ACC112 (cell line): ENCODE measurements around the gene ANKRD53.

Source experiments
- H2AFZ ChIP-seq: fragments of 200-600 bp; sonication (generic); one replicate; pipeline ENCODE4 v1.6.0; 2017; ENCODE audit warnings: antibody characterized with exemption, low read length; ENCODE audit not compliant: unreplicated experiment
- H3K27ac ChIP-seq: fragments of 200-600 bp; sonication (generic); 2 replicates; pipeline ENCODE4 v1.5.1; 2014; ENCODE audit warnings: low read depth, mild to moderate bottlenecking, antibody characterized with exemption, low read length, moderate library complexity
- H3K27me3 ChIP-seq: fragments of 200-600 bp; sonication (generic); 2 replicates; pipeline ENCODE4 v1.6.1; 2014; ENCODE audit warnings: mild to moderate bottlenecking, antibody characterized with exemption, low read length, moderate library complexity, mixed read lengths; ENCODE audit not compliant: insufficient read depth
- H3K36me3 ChIP-seq: fragments of 200-600 bp; sonication (generic); 2 replicates; pipeline ENCODE4 v1.6.1; 2016; ENCODE audit warnings: mild to moderate bottlenecking, antibody characterized with exemption, low read length, moderate library complexity, mixed read lengths; ENCODE audit not compliant: insufficient read depth
- H3K4me1 ChIP-seq: fragments of 200-600 bp; sonication (generic); one replicate; pipeline ENCODE4 v1.6.1; 2016; ENCODE audit warnings: low read length, mixed read lengths; ENCODE audit not compliant: insufficient read depth, unreplicated experiment, control insufficient read depth
- H3K4me3 ChIP-seq: fragments of 200-600 bp; sonication (generic); 2 replicates; pipeline ENCODE4 v1.5.1; 2014; ENCODE audit warnings: mild to moderate bottlenecking, low read depth, low read length
- H3K79me2 ChIP-seq: fragments of 200-600 bp; sonication (generic); one replicate; pipeline ENCODE4 v1.6.0; 2016; ENCODE audit warnings: low read length; ENCODE audit not compliant: control insufficient read depth, unreplicated experiment, insufficient read depth

Gene ANKRD53

DNA sequence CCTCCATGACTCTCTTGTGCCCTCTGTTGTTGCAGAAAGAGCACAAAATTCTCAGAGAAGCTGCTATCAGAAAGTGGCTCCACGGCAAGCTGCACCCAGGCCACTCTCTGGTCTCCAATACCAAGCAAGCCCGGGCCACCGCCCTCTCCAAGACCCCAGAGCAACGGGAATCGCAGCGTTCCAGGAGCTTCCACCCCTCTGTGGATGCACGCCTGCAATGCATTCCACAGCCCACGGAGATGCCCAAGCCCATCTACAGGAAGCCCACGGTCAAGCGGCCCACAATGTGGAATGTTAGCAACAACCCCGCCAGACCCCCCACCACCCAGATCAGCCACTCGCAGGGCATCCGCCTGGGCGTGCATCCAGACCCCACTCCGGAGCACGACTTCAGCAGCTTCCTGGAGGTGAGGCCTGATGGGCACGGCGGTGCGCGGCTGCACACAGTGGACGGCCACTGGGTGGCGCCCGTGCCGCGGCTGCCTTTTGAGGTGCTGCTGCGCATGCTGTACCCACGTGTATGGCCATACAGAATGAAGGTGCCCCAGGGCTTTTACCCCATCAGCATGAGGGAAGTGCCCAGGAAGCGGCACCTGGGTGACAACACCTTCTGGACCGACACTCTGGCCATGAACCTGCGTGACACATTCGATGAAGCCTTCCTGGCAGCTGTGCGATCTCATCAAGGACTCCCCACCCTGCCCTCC lies 6.3 kb downstream of the ANKRD53 start:
- no peak overlapping the region for H2AFZ ChIP-seq
- peaks cover 5% of the 10 kb centered on the region; the same call in 1 of the 2 replicates for H3K36me3 ChIP-seq

DNA sequence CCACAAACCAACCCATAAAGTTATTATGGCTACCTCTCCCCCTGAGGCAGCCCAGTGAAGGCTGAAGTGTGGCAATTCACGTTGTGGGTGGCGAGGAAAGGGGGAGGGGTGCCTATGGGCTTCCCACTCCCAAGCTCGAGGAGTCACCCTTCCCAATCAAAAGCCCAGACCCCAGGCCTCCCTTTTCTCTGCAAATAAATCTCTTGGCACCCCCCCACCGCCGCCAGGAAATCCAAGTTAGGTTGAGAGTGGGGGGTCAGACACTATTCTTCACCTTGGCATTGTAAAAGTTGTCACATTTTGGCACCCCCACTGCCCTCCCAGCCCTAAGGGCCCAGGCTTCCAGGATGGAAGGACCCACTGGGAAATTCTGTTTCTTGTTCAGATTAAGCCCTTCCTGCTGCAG lies 6.9 kb downstream of the ANKRD53 start:
- Histone ChIP-seq H3K79me2 (no peaks in the 10 kb centered on the region), H2AFZ (no peak overlapping the region), H3K4me1 (no peaks in the 10 kb centered on the region), H3K36me3 (peaks cover 5% of the 10 kb centered on the region; the same call in 1 of the 2 replicates), H3K27me3 (no peaks in the 10 kb centered on the region), H3K27ac (no peak overlapping the region), H3K4me3 (no peak overlapping the region)

More for the DNA sequence above, 6.3 kb downstream of the ANKRD53 start:
- Histone ChIP-seq H3K4me3 (no peak overlapping the region), H3K27ac (no peak overlapping the region), H3K4me1 (no peaks in the 10 kb centered on the region), H3K79me2 (no peaks in the 10 kb centered on the region), H3K27me3 (no peaks in the 10 kb centered on the region)

DNA sequence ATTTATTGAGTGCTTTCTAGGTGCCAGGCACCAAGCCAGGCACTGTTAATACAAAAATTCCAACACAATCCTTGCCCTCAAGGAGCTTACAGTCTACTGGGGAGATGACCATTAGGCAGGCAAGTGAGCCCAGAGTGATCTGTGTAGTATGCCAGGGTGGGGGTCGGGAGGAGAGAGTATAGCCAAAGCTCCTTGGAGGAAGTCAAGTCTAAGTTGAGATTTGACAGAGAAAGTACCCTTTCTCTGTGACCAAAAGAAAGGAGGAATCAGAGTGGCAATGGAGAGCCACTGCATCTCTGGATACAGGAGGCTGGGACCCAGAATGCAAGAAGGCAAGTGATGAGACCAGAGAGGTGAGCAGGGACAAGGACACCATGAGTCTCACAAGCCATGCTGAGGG lies 7.5 kb downstream of the ANKRD53 start:
- Histone ChIP-seq H3K4me3 (no peak overlapping the region), H3K36me3 (peaks cover 5% of the 10 kb centered on the region; the same call in 1 of the 2 replicates), H3K27me3 (no peaks in the 10 kb centered on the region), H3K4me1 (no peaks in the 10 kb centered on the region), H2AFZ (no peak overlapping the region), H3K27ac (no peak overlapping the region), H3K79me2 (no peaks in the 10 kb centered on the region)

DNA sequence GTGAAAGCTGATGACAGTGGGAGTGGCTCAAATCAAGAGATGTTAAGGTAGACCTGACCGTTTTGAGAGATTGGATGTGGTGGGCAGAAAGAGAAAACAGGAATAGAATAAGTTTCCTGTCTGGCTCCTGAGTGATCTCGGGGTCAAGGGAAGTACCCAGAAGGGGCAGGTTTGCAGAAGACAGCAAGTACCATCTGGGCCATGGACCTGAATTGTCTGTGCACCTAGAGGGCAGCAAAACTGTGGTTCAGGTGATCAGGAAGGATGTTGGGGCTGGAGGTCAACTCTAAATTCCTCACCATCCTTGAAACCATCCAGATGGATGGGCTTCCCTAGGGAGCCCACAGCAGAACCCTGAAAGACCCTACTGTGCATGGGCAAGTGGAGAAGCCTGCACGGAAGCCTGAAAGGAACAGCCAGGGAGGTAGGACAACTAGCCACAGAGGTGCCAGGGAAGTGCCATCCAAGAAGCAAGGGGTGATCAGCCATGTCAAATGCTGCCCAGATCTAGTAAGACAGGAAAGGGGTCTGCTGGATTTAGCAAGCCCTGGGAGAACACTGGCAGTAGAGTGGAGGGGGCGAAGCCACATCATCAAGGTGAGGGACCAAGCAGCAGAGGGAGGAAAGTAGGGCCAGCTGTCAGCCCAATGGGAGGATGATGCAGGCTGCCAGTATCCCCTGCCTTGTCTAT lies 8.2 kb downstream of the ANKRD53 start:
- Histone ChIP-seq H2AFZ (no peak overlapping the region), H3K36me3 (peaks cover 5% of the 10 kb centered on the region; the same call in 1 of the 2 replicates), H3K27me3 (no peaks in the 10 kb centered on the region), H3K4me1 (no peaks in the 10 kb centered on the region), H3K79me2 (no peaks in the 10 kb centered on the region), H3K4me3 (no peak overlapping the region), H3K27ac (no peak overlapping the region)

DNA sequence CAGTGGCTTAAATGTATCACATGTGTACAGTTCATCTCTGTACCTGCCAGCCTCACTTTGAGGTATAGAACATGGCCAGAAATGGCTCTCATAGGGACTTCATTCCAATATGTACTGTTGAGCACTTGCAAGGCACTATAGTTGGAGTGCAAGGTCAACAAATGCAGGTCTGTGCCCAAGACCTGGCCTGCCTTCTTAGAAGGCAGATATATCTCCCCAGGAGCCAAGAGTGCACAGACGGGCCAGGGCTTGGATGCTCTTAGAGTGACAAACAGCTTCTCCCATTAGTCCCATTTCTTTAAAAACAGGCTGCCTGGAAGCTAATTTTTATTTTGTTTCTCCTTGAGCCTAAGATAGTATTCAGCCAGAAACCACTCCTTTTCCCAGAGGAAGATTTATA lies 9.0 kb downstream of the ANKRD53 start:
- Histone ChIP-seq H3K4me3 (no peak overlapping the region), H3K79me2 (no peaks in the 10 kb centered on the region), H3K27ac (no peak overlapping the region), H3K27me3 (no peaks in the 10 kb centered on the region), H3K4me1 (no peaks in the 10 kb centered on the region), H2AFZ (no peak overlapping the region), H3K36me3 (peaks cover 5% of the 10 kb centered on the region; the same call in 1 of the 2 replicates)

DNA sequence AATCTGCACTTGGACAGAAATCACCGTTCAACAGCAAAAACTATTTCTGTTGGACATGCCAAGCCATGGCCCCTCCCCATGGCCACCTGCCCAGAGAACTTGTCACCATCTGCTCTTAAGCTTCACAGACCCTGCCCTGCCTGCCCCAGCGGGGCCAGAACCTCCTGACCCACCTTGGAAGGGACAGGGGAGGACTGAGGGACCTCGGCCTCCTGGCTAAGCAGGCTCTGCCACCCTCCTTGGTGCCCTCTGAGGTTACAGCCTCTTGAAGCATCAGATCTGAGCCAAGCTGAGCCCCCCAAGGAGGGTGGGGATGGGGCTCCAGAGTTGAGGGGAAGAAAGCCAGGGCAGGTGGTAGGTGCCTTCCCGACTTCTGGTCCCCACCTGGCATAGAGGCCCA lies 9.7 kb downstream of the ANKRD53 start:
- no peak overlapping the region for H3K27ac ChIP-seq
- peaks cover 5% of the 10 kb centered on the region; the same call in 1 of the 2 replicates for H3K36me3 ChIP-seq

DNA sequence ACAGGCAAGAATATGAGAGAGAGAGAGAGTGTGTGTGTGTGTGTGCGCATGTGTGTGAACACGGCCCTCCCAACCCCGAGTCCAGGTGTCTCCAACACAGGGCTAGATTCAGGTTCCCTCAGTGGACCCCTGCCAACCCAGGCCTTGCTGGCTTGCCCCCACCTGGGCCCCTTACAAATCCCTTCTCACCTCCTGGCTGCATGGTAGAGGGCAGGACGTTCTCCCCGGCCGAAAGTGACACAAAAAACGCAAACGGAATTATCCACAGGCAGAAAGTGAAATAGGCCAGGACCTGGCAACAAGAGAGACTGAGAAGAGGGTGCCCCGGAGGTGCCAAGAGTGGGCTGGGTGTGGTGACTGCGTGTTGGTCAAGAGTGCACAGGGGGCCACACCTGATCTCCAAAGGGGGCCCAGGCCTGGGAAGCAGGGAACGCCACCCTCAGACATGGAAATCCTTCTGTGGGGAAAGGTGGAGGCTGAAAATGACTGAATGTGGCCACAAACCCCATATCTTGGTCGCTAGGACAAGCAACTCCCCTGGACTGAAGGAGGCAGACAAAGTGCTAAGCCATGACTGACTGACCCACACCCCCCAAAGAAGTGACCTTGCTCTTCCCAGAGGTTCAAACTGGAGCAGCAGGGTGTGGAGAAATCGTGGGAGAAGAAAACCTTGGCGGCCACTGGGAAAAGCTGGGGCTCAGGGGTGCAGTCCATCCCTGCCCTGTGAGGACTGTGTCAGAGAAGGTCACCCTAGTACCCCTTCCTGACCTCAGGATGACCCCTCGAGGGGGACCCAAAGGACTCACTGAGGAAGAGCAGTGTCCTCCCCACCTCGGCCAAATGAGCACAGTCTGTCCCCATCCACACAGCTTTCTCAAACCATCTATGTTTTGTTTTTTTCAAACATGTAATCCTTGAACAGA lies 10.6 kb downstream of the ANKRD53 start:
- Histone ChIP-seq H3K27me3 (no peaks in the 10 kb centered on the region), H2AFZ (no peak overlapping the region), H3K79me2 (peaks cover 15% of the 10 kb centered on the region), H3K4me3 (no peak overlapping the region), H3K36me3 (peaks cover 5% of the 10 kb centered on the region; the same call in 1 of the 2 replicates), H3K27ac (no peak overlapping the region), H3K4me1 (peaks cover 9% of the 10 kb centered on the region)

More for the DNA sequence above, 9.7 kb downstream of the ANKRD53 start:
- H3K79me2 ChIP-seq = peaks cover 6% of the 10 kb centered on the region
- H2AFZ ChIP-seq = no peak overlapping the region
- peaks cover 4% of the 10 kb centered on the region for H3K4me1 ChIP-seq
- no peaks in the 10 kb centered on the region for H3K27me3 ChIP-seq
- no peak overlapping the region for H3K4me3 ChIP-seq

DNA sequence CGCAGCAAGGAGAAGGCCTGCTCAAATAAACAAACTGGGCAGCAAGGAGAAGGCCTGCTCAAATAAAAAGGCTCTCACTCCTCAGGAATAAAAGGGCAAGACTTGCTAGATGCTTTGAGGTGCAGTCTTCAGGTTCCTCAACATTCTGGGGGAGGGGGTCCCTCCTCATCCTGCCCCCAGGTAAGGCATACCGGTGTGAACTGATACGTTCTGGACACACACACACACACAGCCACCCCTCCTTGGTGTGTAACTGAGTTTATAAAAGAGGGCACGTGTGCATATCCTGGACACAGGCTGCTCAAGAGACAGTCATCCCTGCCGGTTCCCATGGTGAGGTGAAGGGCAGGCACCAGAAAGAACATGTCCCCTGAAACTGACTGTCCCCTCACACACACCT lies 11.8 kb downstream of the ANKRD53 start:
- H3K27ac ChIP-seq = no peak overlapping the region
- H2AFZ ChIP-seq = no peak overlapping the region
- H3K27me3 ChIP-seq = no peaks in the 10 kb centered on the region
- no peak overlapping the region for H3K4me3 ChIP-seq
- H3K79me2 ChIP-seq = peaks cover 22% of the 10 kb centered on the region
- H3K4me1 ChIP-seq = peaks cover 9% of the 10 kb centered on the region
- H3K36me3 ChIP-seq = peaks cover 5% of the 10 kb centered on the region; the same call in 1 of the 2 replicates

DNA sequence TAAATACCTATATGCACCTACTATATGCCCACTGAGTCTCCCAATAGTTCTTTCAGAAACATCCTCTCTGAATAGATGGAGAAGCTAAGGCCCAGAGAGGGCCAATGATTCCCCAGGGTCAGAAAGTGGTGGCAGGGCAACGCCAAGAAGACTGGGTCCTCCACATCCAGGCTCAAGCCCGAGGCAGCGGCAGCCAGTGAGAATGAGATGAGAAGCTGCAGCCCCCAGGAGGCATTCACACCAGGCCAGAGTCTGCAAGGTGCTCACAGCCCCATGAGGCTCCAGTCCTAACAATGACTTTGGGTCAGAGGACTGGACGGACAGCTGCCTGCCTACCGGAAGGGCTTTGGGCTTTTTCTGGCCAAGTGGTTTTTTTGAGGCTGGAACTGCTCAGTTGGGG lies 12.7 kb downstream of the ANKRD53 start:
- H3K27ac ChIP-seq = no peak overlapping the region
- no peak overlapping the region for H2AFZ ChIP-seq
- H3K4me1 ChIP-seq = peaks cover 9% of the 10 kb centered on the region
- no peak overlapping the region for H3K4me3 ChIP-seq
- no peaks in the 10 kb centered on the region for H3K27me3 ChIP-seq
- H3K79me2 ChIP-seq = peaks cover 22% of the 10 kb centered on the region
- no peaks in the 10 kb centered on the region; the same call in 1 of the 2 replicates for H3K36me3 ChIP-seq

DNA sequence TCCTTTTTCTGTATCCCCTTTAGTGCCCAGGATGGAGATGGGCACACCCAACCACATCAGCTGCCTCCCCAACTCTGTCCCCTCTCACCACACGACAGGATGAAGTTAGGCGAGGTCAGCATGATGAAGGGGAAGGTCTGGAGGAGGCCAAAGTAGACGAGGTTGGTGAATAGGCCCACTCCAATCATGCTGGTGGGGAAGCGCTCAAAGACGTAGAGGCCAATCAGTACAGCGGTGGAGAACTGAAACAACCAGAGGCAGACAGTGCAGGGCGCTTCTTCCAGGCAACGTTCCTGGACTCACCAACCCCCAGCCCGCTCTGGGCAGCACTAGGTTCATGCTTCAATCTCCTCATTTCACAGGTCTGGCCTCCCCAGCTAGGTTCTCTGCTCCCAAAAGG lies 13.3 kb downstream of the ANKRD53 start:
- peaks cover 9% of the 10 kb centered on the region for H3K4me1 ChIP-seq
- H3K4me3 ChIP-seq = no peak overlapping the region
- no peak overlapping the region for H3K27ac ChIP-seq
- no peak overlapping the region for H2AFZ ChIP-seq
- H3K27me3 ChIP-seq = no peaks in the 10 kb centered on the region
- H3K36me3 ChIP-seq = no peaks in the 10 kb centered on the region; the same call in 1 of the 2 replicates
- H3K79me2 ChIP-seq = peaks cover 22% of the 10 kb centered on the region
